IPS-NIHi11 (cell line): ENCODE results near the gene GPR84.
"Not testable (repeated sequence)": the region's sequence is repeated elsewhere in the genome, so short reads cannot be mapped to it uniquely, and the experiment has no call there.

Experiments used
- DNase-seq: peaks from one replicate; pipeline ENCODE4 v3.0.0; 2012; ENCODE audit warnings: mixed read lengths, low spot score

Gene GPR84

DNA sequence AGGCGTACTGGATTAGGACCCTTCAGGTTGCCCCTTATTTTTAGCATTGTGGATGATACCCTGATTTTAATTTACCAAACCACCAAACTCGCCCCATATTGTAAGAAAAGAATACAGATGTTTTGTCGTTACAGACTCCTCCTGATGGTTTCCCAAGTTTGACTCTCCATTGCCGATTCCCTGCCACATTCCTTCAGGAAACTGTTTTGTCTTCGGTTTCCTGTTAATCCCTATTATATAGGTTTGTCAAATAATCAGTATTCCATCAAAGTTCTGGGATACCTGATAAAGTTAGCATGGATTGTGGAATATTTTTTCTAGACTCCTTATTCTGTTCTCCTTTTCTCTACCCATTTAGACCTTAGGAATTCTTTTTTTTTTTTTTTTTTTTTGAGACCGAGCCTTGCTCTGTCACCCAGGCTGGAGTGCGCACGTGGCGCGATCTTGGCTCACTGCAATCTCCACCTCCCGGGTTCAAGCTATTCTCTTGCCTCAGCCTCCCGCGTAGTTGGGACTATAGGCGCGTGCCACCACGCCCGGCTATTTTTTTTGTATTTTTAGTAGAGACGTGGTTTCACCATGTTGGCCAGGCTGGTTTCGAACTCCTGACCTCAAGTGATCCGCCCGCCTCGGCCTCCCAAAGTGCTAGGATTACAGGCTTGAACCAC is 38.7 kb downstream of the GPR84 start:
- not testable (repeated sequence) for DNase-seq

DNA sequence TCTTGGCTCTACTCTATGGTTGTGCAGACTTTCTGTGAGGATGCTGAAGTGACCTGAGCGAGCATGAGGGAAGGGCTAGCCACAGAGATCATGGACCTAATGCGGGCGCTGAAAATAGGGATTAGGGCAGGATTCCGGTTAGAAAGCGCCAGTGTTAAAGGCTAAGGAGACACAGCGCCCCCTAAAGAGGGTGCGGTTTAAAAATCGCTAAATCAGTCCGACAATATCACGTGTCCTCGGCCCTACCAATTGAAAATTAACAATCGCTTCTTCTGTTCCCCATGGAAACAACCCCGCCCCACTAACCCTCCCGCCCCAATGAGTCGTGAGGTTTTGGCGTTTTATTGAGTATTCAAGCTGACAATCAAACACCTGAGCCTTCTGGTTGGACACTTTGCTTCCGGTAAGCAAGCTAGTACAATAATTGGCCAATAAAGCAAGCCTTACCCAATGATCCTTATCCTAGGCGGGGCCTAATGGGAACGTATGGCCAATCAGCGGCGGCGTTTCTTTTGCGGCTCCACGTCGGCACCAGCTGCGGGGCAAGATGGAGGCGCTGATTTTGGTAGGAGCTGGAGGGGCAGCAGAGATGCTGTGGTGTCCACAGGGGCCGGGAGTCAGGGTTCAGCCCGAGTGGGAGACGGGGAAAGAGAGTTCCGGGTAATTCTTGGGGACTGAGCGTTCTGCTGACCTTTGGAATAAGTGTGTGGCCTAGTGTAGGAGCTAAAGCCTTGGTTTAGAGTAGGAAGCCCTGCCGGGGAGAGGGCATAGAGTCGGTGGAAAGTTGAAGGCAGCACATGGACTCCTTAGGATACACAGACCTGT is 39.5 kb downstream of the GPR84 start, which contains the start of gene COPZ1:
COPZ1 (plus strand) TSS at position 515 of the 825 bp plus-strand sequence; CDS start at position 548, 33 bp downstream.
- peak; percentile 95 for DNase-seq

DNA sequence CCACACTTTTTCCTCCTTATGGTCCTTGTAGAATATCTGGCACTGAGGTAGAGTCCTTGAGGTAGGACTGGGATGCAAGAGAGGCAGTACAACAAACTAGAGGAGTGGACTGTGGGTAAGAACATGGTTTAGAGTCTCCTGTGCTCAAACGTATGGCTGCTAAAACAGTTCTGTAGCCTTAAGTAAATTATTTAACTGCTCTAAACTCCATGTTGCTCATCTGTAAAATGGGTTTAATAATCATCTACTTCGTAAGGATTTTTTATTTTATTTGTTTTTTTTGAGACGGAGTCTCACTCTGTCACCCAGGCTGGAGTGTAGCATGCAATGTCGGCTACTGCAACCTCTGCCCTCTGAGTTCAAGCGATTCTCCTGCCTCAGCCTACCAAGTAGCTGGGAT is 42.9 kb downstream of the GPR84 start:
- no peak for DNase-seq
